Forelimb muscle (tissue), 1 donor: ENCODE data around the gene SLFN12. TPM values are rescaled to one million over a fixed set of nuclear protein-coding genes. Genes with fewer than 3 reads are reported as not detected.
"Not testable (repeated sequence)": the region's sequence is repeated elsewhere in the genome, so short reads cannot be mapped to it uniquely, and the experiment has no call there.

ENCODE experiments used
- DNase-seq: peaks from one replicate; pipeline ENCODE4 v3.0.0-alpha.2; 2013; ENCODE audit warnings: low read depth
- polyA plus RNA-seq: library from polyadenylated mRNA; unstranded; fragments of 120-200 nt; gene quantifications from one replicate; pipeline ENCODE4 v1.2.1, GENCODE V29; 2013; ENCODE audit not compliant: insufficient read length

Gene SLFN12
- polyA plus RNA-seq, 1 donor, result 6.7 TPM

- DNase-seq, result no peak
Measured at GRCh38 chr17:35414247-35414646, 18.1 kb downstream of the SLFN12 start.

DNA sequence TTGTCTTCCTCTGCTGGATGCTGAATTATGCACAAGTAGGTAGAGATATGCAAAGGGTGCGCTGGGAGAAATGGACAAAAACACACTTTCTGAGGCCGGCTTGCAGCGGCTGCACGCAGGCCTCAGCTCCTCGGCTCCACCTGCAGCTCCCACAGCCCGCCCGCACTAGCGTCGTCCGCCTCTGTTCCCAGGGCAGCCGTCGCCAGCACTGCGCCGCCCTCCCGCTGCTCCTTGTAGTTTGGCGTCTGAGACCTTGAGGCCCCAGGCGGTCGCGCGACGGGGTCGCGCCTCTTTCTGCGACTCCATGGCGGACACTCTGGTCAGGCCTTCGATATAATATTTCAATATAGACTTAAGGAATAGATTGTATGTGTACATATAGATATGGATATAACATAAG, 24.8 kb downstream of the SLFN12 start:
- no peak for DNase-seq

DNA sequence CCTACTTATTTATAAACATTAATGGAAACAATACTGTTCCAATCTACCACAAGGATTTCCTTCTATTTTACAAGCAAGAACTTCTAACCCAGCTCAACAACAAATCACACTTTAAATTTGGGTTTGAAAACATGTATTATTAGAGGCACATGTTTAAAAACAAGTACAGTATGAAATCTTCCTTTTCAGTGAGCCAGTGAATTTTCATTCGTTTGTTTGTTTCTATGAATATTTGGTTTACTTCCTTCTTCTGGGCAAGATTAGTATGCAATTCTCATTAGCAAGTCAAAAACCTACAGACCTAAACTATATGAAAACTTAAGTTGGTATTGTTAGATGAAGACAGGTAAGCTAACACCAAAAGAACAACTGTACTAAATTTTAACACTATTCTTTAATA, 25.7 kb downstream of the SLFN12 start:
- DNase-seq, result no peak

DNA sequence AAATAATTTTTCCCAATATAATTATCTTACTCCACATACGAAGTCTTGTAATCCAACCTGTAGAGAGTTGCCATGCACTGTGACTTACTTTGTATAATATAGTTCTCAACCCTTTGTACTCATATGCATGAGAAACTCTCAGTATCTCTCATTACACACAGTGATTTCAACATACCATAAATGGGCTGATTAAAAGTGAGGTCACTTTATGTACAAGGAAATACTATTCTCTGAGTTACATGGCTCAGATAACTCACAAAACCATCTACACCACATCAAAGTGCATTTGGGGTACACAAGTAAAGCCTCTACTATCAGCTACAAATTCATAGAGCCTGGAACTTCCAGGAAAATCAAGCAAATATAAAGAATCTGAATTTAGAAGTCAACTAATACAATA, 27.9 kb downstream of the SLFN12 start:
- DNase-seq, result no peak

DNA sequence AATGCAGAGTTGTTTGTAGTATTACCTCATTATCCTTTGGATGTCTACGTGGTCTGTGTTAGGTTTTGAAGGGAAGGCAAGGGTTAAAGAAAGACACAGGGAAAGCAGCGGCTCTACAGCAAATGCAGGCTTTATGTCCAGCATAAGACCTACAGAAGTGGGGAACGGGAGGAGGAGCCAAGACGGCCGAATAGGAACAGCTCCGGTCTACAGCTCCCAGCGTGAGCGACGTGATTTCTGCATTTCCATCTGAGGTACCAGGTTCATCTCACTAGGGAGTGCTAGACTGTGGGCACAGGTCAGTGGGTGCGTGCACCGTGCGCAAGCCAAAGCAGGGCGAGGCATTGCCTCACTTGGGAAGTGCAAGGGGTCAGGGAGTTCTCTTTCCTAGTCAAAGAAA, 38.5 kb downstream of the SLFN12 start:
- not testable (repeated sequence) for DNase-seq

- DNase-seq, result no peak
Measured at GRCh38 chr17:35390663-35391062, 41.6 kb downstream of the SLFN12 start.

- no peak for DNase-seq
Measured at GRCh38 chr17:35390156-35390555, 42.1 kb downstream of the SLFN12 start.

- DNase-seq, result no peak
Measured at GRCh38 chr17:35387496-35387895, 44.8 kb downstream of the SLFN12 start.

GRCh38 chr17:35377706-35378105, 54.6 kb downstream of the SLFN12 start:
- no peak for DNase-seq

DNA sequence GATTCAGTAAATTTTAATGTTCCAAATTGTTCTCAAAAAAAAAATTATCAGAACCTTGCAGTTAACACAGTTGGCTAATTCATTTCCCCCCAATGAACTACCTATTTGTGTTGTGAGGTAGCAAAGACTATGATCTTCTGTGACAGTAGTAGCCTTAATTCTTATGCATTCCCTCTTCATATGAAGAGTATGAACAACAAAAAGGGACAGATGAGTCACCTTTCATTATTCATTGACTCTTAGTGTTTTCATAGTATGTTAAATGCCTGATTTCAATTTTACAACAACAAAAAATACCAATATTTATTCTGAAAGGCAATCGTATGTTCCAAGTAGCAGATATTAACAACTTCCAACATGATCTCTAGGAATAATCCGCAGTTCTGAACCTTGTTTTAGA, 55.2 kb downstream of the SLFN12 start:
- DNase-seq, result no peak

- DNase-seq, result no peak
Measured at GRCh38 chr17:35376245-35376644, 56.1 kb downstream of the SLFN12 start.

DNA sequence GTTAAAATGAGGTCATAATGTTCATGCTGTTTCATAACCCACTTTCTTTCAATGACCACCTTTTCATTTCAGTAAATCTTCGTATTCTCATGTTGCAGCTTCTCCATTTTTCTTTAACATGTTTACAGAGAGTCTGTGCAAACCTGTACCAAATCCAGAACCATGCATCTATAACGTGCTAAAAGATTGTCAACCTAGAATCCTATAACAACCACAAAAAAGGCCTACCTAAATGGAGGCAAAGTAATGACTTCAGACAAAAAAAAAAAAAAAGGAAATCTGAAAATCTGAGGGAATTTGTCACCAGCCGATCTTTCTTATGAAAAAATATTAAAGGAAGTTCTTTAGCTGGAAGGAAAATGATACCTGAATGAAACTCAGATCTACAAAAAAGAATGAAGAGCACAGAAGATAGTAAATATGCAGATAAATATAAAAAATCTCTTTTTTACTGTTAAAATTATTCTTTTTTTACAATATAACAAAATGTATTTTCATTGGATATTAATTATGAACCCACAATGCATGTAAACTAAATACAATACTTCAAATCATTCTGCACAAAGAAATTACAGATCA, 57.4 kb downstream of the SLFN12 start:
- DNase-seq, result no peak

DNA sequence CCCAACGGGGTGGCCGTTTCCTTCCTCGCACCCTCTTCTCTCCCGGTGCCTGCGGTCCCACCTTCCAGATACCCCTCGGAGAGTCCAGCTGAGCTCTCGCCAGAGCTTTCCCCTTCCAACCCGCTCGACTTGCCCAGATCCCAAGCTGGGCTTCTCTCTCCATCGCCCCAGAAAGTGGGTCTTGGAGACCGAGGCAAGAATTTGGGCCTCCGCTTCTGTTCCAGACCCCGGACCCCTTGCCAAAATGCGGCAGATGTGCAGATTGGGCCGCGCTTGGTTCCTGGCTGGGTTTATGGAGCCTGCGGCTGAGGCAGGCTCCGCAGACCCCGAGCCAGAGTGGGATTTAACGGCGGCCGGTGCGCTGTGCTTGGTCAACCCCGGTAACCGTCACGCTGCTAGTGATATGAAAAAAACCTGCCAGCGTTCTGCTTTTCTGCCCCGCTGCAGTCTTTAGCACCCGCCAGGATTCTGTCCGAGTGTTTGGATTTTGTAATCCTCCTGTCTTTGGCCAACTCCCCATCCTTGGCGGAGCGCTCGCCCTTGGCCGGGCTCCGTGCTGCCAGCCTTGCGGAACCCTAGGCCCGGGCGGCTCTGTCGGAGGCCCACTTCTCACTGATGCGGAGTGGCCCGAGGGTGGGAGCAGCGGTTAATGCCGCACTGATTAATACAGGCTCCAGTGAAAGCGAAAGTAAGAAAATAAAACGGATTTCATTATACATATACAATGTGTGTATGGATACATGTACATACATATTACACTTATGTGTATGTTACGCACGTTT, 58.1 kb downstream of the SLFN12 start:
- DNase-seq, result no peak

GRCh38 chr17:35373534-35373983, 58.7 kb downstream of the SLFN12 start, which contains the start of gene SLFN11:
SLFN11 (minus strand) TSS chr17:35373621; CDS start chr17:35363807, 9,814 bp downstream.
- peak; percentile 65 for DNase-seq

DNA sequence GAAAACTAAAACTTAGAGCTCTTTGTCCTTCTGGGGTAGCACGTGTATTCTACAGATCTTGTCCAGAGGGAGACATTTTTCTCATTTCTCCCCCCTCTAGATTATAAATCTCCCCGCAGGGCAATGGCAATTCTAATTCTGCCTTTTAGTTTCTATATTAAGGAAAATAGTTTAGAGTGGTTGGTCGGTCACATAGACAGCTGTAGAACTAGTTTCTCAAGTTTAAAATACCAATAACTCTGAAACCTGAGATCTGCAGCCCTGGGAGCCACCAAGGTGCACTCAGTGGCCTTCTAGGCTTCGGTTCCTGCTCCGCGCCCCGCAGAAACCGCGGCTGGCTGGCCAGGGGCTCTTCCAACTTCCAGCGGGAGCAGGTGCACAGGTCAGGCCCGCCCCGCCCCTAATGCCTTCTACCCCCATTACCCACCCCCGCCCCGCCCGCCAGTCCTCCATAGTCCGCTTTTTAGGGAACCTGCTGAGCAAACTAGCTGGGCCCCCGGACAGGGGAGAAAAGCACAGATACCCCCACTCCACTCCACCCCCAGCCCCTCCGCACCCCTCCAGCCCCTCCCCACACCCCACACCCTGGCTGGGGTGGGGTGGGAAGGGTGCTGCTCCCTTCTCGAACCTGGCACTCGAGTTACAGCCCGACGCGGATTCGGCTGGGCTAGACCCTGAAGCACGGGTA, 59.3 kb downstream of the SLFN12 start:
- DNase-seq, result no peak

DNA sequence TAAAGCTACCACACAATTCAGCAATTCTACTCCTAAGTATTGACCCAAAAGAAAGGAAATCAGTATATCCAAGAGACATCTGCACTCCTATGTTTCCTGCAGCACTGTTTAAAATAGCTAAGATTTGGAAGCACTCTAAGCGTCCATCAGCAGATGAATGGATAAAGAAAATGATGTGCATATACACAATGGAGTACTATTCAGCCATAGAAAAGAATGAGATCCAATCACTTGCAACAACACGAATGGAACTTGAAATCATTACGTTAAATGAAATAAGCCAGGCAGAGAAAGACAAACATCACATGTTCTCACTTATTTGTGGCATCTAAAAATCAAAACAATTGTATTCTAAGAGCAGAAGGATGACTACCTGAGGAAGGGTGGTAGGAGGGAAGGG, 60.4 kb downstream of the SLFN12 start:
- no peak for DNase-seq

- DNase-seq, result no peak
Measured at GRCh38 chr17:35368081-35368830, 64.0 kb downstream of the SLFN12 start.

DNA sequence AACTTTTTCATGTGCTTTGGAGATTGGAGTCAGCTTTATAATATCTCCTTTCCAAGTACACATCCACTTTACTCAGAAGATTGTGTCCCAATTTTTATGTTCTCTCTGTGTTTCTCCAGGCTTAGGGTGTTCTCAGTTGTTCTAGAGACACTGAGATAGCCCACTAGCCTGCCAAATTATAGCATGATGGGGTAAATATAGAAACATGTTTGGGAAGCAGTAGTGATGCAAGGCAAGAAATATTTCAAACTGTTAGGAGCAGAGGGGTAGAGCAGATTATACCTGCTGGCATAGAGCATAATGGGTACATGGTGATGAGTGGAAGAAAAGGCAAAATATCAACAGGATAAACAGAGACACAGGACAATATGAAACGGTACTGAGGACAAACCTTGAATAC, 71.3 kb downstream of the SLFN12 start:
- DNase-seq, result no peak
